IPS-NIHi11 (cell line): ENCODE measurements around the gene PCDH9.

Experiments
- DNase-seq: peaks from one replicate; pipeline ENCODE4 v3.0.0; 2012; ENCODE audit warnings: mixed read lengths, low spot score

The PCDH9 gene

GRCh38 chr13:67224148-67224846 lies 5.8 kb downstream of the PCDH9 start:
- peak; percentile 62 for DNase-seq

GRCh38 chr13:67223742-67224141 lies 6.4 kb downstream of the PCDH9 start:
- no peak for DNase-seq

- no peak for DNase-seq
Measured at GRCh38 chr13:67223024-67223423, 7.1 kb downstream of the PCDH9 start.

DNA sequence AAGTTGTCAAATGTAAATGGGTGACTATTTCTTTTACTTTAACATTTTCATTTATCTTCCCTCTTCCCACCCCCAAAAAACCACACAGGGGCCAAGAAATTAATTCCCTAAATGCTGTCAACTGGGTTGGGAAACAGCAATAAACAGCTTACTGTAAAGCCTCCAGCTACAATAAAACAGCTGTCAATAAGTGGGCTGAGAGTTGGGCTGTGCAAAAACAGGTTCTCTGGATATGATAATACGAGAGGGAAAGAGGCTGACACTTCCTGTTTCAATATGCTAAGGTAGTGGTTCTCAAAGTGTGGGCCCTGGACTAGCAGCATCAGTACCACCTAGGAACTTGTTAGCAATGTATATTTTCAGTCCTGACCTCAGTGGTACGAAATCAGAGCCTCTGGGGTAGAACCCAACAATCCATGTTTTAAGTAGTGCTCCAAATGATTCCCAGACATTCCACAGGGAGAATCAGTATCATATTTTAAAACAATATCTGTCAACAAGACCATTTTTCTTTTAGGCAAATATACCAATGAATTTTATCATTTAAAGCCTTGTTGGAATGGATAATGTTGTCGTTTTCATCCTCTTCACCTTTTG lies 8.4 kb downstream of the PCDH9 start:
- DNase-seq, result no peak

GRCh38 chr13:67219113-67219512 lies 11.0 kb downstream of the PCDH9 start:
- no peak for DNase-seq

GRCh38 chr13:67217880-67218279 lies 12.3 kb downstream of the PCDH9 start:
- no peak for DNase-seq

DNA sequence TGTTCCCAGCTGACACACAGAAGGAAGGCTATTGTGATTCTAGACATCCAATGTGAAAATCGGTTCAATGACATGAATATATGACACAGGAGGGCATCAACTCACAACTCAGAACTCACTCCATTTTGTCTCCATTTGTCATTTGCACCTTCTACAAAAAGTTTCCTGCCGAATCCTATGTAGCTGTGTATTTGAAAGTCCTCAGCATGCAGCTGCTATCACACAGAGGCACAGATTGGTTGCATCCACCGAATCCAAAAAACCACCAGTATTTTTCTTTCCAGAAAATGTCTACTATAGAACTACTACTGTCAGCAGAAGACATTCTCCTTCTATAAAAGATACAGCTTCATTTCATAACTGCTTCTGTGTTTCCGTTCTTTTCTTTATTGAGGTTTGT lies 13.3 kb downstream of the PCDH9 start:
- DNase-seq, result no peak

GRCh38 chr13:67210208-67210607 lies 19.9 kb downstream of the PCDH9 start:
- DNase-seq, result no peak

DNA sequence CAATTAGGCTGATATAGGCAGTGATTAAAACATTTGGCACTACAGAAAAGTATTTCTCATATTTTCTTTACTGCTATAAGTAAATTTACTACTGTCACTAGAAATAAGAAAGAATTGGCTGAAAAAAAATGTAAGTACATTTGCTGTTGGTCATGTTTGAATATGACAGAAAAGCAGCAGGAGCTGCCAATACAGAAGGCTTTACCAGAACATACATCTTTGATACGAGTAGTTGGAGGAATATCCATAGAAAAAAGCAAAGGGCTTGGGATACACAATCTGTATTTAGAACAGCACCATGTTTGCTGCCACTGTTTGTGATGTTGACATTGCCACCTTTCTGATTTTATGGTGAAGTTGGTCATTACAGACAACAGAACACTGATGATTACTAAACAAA lies 21.6 kb downstream of the PCDH9 start:
- no peak for DNase-seq

DNA sequence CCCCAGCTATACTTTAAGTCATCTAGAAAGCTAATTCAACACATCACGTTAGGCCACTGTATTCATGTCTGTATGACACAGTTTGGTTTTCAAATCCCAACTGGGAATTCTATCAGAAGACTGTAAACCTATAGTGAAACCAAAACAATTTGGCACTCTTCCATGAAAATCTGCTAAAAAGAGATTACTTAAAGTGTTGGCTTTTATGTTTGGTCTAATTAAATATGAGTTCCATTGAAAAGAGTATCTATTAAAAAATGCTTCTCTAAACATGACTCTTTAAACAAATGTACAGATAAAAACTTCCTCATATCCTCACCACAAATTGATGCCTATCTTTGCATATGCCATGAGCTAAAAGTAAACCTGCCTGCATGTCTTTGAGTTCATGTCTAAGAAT lies 25.4 kb downstream of the PCDH9 start:
- no peak for DNase-seq

DNA sequence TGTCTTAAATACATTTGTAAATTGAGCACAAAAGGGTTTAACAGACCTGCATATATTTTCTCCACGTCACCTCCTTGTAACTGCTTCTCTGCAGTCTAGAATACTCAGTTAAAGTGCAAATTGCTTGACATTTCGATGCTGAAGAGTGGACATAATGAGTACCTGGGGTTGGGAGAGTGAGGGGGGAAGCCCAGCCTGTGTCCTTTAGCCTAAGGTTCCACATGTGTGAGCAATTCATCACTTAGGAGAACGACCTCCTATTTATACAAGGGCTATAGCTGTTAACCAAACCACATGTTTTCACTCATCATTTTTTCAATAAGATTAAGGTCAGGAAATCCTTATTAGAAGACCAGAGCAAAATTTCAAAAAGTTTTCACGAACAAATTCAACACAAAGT lies 29.5 kb downstream of the PCDH9 start:
- no peak for DNase-seq

DNA sequence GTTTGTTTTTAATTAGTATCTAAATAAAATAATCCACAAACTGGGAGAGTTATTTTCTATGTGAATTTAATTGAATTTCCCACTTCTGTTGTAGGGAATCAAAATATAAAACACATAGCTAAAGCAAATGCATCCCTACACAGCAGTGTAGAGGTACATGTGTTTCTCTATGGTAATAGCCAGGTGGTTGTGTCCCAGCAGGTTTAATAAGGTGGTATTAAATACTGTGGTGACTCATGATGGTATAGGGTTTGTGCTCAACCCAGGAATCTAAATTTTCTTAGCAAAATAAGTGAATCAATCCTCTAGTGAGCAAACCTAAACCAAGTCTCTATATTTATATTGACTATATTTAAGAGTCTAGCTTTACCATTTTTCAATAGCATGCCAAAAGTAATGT lies 30.0 kb downstream of the PCDH9 start:
- no peak for DNase-seq

GRCh38 chr13:67197704-67198103 lies 32.4 kb downstream of the PCDH9 start:
- DNase-seq, result no peak

- DNase-seq, result no peak
Measured at GRCh38 chr13:67193979-67194378, 36.2 kb downstream of the PCDH9 start.

- DNase-seq, result no peak
Measured at GRCh38 chr13:67192751-67193150, 37.4 kb downstream of the PCDH9 start.

GRCh38 chr13:67186995-67187569 lies 43.1 kb downstream of the PCDH9 start:
- DNase-seq, result no peak

DNA sequence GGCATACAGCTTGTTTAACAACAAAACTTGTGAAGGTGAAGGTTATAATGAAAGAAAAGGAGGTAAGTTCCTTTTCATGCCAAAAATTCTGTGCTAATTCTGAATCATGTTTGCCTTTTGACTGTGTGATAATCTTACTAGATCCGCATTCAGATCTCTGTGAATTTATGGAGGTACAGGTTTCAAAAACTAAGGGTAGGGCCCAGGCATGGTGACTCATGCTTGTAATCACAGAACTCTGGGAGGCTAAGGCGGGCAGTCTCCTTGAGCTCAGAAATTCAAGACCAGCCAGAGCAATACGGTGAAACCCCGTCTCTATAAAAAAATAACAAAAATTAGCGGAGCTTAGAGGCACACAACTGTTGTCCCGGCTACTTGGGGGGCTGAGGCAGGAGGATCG lies 45.9 kb downstream of the PCDH9 start:
- DNase-seq, result no peak

DNA sequence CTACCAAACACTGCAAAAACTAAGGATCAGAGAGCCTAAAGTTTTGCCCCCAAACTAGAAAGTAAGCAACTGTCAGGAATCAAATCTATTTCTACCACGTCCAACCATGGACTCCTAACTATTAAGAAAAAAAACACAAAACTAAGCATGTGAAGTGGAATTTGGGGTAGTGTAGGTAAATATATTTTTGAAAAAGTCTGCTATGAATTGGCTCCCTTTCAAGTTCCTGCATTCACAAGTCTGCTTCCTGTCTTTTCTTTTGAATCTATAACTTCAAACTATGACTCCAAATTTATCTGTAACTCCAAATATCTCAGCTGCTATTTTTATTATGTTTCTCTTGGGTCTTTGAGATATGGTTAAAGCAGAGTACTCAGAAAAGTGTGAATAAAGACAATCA lies 47.0 kb downstream of the PCDH9 start:
- no peak for DNase-seq

DNA sequence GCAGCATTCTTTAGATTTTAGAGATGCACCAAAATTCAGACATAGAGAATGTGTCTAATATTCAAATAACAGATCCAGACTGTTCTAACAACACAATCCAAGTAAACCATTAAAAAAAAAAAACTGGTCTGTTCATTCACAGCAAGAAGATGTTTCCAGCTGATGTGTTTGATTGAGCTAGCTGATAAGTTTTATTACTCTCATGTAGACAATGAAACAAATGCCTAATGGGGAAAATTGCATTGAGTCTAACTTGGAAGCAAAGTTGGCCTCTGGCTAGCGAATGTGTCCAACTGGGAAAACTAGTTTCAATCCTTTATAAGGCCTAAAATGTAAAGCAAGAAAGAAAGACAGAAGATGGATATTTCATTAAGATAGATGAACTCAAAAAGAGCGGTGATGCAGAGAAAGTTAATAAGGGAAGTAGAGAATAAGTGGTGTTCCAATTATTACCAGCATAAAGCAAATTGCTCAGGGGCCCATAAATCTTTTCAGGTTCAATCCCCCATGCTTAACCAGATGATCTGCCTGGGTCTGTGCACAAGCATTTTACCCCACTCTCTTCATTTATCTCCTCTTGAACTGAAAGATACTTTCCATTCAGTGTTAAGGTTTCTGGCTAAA lies 54.2 kb downstream of the PCDH9 start:
- no peak for DNase-seq

GRCh38 chr13:67168384-67168783 lies 61.8 kb downstream of the PCDH9 start:
- DNase-seq, result no peak

GRCh38 chr13:67167420-67167819 lies 62.7 kb downstream of the PCDH9 start:
- no peak for DNase-seq

- no peak for DNase-seq
Measured at GRCh38 chr13:67161176-67161575, 69.0 kb downstream of the PCDH9 start.

GRCh38 chr13:67158903-67159302 lies 71.2 kb downstream of the PCDH9 start:
- no peak for DNase-seq
